ENCODE results near the gene SEC22A. TPM values are rescaled to one million over a fixed set of nuclear protein-coding genes. Genes with fewer than 3 reads are reported as not detected.

Gene SEC22A
- total and polyA plus RNA-seq, 2 of the 13 experiments (the other 11 are each of a cell fraction or from before 2014, with no cell fraction given) = 14.1 to 17.3 TPM

DNA sequence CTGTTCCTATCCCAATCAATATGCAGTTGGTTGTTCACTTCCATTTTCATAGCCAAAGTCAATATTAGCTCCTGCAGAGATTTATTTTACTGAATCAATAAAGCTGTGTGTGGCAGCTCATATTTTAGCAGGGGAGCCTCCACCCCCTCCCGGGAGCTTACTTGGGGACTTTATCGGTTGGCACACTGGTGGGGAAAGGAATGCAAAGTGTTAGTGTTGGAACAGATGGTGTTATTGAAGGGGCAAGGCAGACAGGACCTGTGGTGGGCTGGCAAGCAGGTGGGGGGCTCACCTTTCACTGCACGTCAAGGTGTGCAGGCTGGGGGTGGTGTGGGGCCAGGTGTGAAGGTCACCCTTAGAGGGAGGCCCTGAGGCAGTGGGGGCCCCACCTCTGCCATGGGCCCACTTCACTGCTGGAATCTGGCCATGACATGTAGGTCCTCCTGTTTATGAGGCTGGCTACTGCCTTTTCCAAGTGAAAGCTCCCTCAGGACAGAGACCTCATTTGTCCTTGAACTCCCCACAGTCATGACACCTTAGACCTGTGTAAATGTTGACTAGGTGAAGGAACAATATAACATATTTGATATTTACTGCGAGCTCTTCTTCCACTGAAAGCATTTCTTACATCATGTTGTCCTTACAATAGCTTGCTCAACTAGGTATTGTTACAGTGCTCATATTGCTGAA is 44.0 kb upstream of the SEC22A start:
- in situ Hi-C loops (cut with HindIII; ENCODE audit: extremely low pct_ligation_motif_present, low pct_unique_long_range_greater_than_20kb) = no loop called here
- Histone ChIP-seq H3K9me3 (ENCODE audit: low read length) (no peaks in the 10 kb centered on the region), H3K27me3 (ENCODE audit: control insufficient read depth in 1 of 2, insufficient read depth in 2 of 2, low read length in 2 of 2) (no peaks in the 10 kb centered on the region), H3K4me3 (replicated peaks in 1 of 3; ENCODE audit: insufficient read depth in 1 of 3, low read depth in 2 of 3, low read length in 3 of 3) (no peak overlapping the region), H4K20me1 (ENCODE audit: insufficient read depth, low read length) (peaks cover 7% of the 10 kb centered on the region; the same call in 1 of the 2 replicates), H3K9ac (ENCODE audit: insufficient read depth, low read depth, low read length) (no peak overlapping the region), H3K79me2 (ENCODE audit: insufficient read depth, low read length) (no peaks in the 10 kb centered on the region), H3K27ac (ENCODE audit: extremely low read length, insufficient read depth, low read length) (peak overlapping the region; percentile 48), H3K4me2 (ENCODE audit: low read depth, low read length) (0 out of 2 replicates have a peak overlapping the region, but pooled peaks have one; percentile 2), H3K36me3 (replicated peaks in 1 of 2; ENCODE audit: control insufficient read depth in 1 of 2, insufficient read depth in 2 of 2, low read length in 2 of 2) (peaks cover 24 to 73% of the 10 kb centered on the region in 2 experiments), H2AFZ (ENCODE audit: low read length) (no peak overlapping the region), H3K4me1 (ENCODE audit: insufficient read depth, low read length) (peaks cover 26% of the 10 kb centered on the region)
- ChIA-PET POLR2A (interaction anchor here (1.4 to 2.2 kb wide), 4 partner anchors 14 to 90 kb away, joined by 3 to 15 read pairs (median 5); partner anchors contain the start of gene SEC22A), CTCF (ENCODE audit: low intra/inter-chr PET ratio, low total read pairs) (no interaction called here)
- no TSS peak for BruUV-seq (replicated peaks)
- FAIRE-seq = no peak
- peak; percentile 72 for DNase-seq (ENCODE audit: low spot score)
- intact Hi-C loops (cut with micrococcal nuclease; ENCODE audit: unreplicated experiment) = no loop called here
- ATAC-seq = peak; percentile 65
- WGBS (ENCODE audit: low lambda C conversion rate) = 20% methylated on average over 3 of the region's 4 CpGs
- TF ChIP-seq, protein P1, sequence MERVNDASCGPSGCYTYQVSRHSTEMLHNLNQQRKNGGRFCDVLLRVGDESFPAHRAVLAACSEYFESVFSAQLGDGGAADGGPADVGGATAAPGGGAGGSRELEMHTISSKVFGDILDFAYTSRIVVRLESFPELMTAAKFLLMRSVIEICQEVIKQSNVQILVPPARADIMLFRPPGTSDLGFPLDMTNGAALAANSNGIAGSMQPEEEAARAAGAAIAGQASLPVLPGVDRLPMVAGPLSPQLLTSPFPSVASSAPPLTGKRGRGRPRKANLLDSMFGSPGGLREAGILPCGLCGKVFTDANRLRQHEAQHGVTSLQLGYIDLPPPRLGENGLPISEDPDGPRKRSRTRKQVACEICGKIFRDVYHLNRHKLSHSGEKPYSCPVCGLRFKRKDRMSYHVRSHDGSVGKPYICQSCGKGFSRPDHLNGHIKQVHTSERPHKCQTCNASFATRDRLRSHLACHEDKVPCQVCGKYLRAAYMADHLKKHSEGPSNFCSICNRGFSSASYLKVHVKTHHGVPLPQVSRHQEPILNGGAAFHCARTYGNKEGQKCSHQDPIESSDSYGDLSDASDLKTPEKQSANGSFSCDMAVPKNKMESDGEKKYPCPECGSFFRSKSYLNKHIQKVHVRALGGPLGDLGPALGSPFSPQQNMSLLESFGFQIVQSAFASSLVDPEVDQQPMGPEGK (CRISPR knock-in tag; IDR thresholded peaks at IDR 0.05) = peak; percentile 61; the same call in 1 of the 2 replicates
- no peak for TF ChIP-seq MIXL1 (CRISPR knock-in tag; IDR thresholded peaks at IDR 0.05)
- no peak for TF ChIP-seq ZNF460 (CRISPR knock-in tag; IDR thresholded peaks at IDR 0.05; ENCODE audit: borderline replicate concordance)
- TF ChIP-seq ZNF710 (CRISPR knock-in tag; IDR thresholded peaks at IDR 0.05; ENCODE audit: borderline replicate concordance) = peak; percentile 20; the same call in 1 of the 2 replicates
- peak; percentile 65; the same call in 1 of the 2 replicates for TF ChIP-seq SOX13 (IDR thresholded peaks at IDR 0.05)
- TF ChIP-seq SOX13 (CRISPR knock-in tag; conservative IDR thresholded peaks at IDR 0.05 in 1 of 2, IDR thresholded peaks at IDR 0.05 in 1 of 2) = peak in 1 of 2 experiments; percentile 99; a peak in 2 of 4 replicates
- no peak for TF ChIP-seq HNF4G (IDR thresholded peaks at IDR 0.05; ENCODE audit: borderline replicate concordance, low read depth, low read length)
- TF ChIP-seq HNF4G (CRISPR knock-in tag; IDR thresholded peaks at IDR 0.05; ENCODE audit: borderline replicate concordance, low read depth) = no peak
- peak; percentile 87 for TF ChIP-seq MTA1 (CRISPR knock-in tag; IDR thresholded peaks at IDR 0.05; ENCODE audit: borderline replicate concordance)
- TF ChIP-seq FOXK1 (CRISPR knock-in tag; IDR thresholded peaks at IDR 0.05; ENCODE audit: borderline replicate concordance, low read depth) = peak; percentile 39; the same call in 1 of the 2 replicates
- peak in 1 of 2 experiments; percentile 39; a peak in 1 of 4 replicates for TF ChIP-seq EP300 (IDR thresholded peaks at IDR 0.05; ENCODE audit: low read depth in 2 of 2, low read length in 2 of 2)
- TF ChIP-seq EP300 (CRISPR knock-in tag; IDR thresholded peaks at IDR 0.05; ENCODE audit: borderline replicate concordance) = no peak
- TF ChIP-seq, protein P2, sequence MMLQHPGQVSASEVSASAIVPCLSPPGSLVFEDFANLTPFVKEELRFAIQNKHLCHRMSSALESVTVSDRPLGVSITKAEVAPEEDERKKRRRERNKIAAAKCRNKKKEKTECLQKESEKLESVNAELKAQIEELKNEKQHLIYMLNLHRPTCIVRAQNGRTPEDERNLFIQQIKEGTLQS (CRISPR knock-in tag; IDR thresholded peaks at IDR 0.05) = no peak
- 0 out of 2 replicates have a peak, but pooled peaks have one; percentile 45 for TF ChIP-seq THAP11 (CRISPR knock-in tag; IDR thresholded peaks at IDR 0.05)
- 0 out of 2 replicates have a peak, but pooled peaks have one; percentile 29 for TF ChIP-seq HDAC2 (CRISPR knock-in tag; IDR thresholded peaks at IDR 0.05)
- peak; percentile 52; the same call in 1 of the 2 replicates for TF ChIP-seq HDAC1 (CRISPR knock-in tag; IDR thresholded peaks at IDR 0.05)
- TF ChIP-seq ZNF737 (CRISPR knock-in tag; IDR thresholded peaks at IDR 0.05; ENCODE audit: borderline replicate concordance) = no peak
- TF ChIP-seq ESRRA (CRISPR knock-in tag; IDR thresholded peaks at IDR 0.05; ENCODE audit: low read depth) = peak; percentile 71
